Measurements from ENCODE around the gene HOXD11. TPM values are rescaled to one million over a fixed set of nuclear protein-coding genes. Genes with fewer than 3 reads are reported as not detected.
A peak's percentile ranks its signal among the peaks of the same experiment; 100 is the strongest.

Gene HOXD11
- total RNA-seq, 1 donor from 2014 or later = not detected

- Mint-ChIP-seq H3K27ac (no peak overlapping the region), H3K4me1 (peaks cover 9% of the 10 kb centered on the region), H3K36me3 (ENCODE audit: low read depth) (peaks cover 5% of the 10 kb centered on the region), H3K9me3 (no peaks in the 10 kb centered on the region), H3K4me3 (no peak overlapping the region), H3K27me3 (peaks cover 84% of the 10 kb centered on the region)
- intact Hi-C loops (cut with micrococcal nuclease) = loop anchor here (1.0 to 10.0 kb wide), 6 partner anchors 19 to 1795 kb away; partner anchors contain the start of gene SP9
- no peak for DNase-seq
These were observed 22.7 kb downstream of the HOXD11 start for GRCh38 chr2:176129813-176130146.

GRCh38 chr2:176130147-176130956, 23.3 kb downstream of the HOXD11 start:
- DNase-seq = no peak
- peak overlapping the region; percentile 85 for H3K27ac Mint-ChIP-seq
- intact Hi-C loops (cut with micrococcal nuclease) = loop anchor here (5.0 to 10.0 kb wide), 2 partner anchors 47 to 1796 kb away; partner anchors contain the start of gene SP9
- H3K4me1 Mint-ChIP-seq = peaks cover 9% of the 10 kb centered on the region
- H3K27me3 Mint-ChIP-seq = peaks cover 84% of the 10 kb centered on the region
- peaks cover 5% of the 10 kb centered on the region for H3K36me3 Mint-ChIP-seq (ENCODE audit: low read depth)
- no peaks in the 10 kb centered on the region for H3K9me3 Mint-ChIP-seq
- peak overlapping the region; percentile 32 for H3K4me3 Mint-ChIP-seq

DNA sequence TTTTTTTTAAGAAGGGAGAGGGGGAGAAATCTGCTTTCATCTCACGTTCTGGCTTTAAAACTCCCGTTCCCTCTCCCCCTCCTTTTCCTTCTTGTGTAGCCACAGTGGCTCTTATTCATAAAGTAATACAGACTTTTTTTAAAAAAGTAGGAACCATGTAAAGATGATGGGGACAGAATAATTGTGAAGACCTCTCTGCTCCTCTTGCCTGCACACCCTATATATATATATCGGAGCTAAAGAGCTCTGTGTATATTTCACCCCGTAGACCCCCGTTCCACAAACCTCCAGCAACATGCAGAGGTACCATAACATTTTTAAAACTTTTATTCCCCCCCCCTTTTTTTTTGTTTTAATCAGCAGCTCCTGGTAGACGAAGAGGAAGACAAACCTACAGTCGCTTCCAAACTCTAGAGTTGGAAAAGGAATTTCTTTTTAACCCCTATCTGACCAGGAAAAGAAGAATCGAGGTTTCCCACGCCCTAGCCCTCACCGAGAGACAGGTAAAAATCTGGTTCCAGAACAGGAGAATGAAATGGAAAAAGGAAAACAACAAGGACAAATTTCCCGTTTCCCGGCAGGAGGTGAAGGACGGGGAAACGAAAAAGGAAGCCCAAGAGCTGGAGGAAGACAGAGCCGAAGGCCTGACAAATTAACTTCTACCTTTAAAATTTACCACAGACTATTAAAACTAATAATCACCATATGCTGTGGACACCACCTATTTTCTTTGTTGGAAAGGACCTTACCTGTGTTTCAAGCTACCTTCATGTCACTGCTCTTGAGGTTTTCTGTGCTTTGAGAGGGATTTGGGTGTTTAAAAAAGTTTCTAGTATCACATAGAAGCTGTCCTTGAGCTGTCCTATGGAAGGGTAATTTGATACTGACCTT, 24.1 kb downstream of the HOXD11 start:
- H3K9me3 Mint-ChIP-seq = no peaks in the 10 kb centered on the region
- peaks cover 11% of the 10 kb centered on the region for H3K4me1 Mint-ChIP-seq
- H3K4me3 Mint-ChIP-seq = peak overlapping the region; percentile 32
- no peak for DNase-seq
- H3K36me3 Mint-ChIP-seq (ENCODE audit: low read depth) = peaks cover 5% of the 10 kb centered on the region
- peaks cover 84% of the 10 kb centered on the region for H3K27me3 Mint-ChIP-seq
- H3K27ac Mint-ChIP-seq = peak overlapping the region; percentile 85
- intact Hi-C loops (cut with micrococcal nuclease) = loop anchor here (5.0 to 10.0 kb wide), 2 partner anchors 46 to 1796 kb away; partner anchors contain the start of gene SP9

GRCh38 chr2:176131848-176132158, 24.7 kb downstream of the HOXD11 start:
- no peak for DNase-seq
- peaks cover 82% of the 10 kb centered on the region for H3K27me3 Mint-ChIP-seq
- H3K4me1 Mint-ChIP-seq = peaks cover 11% of the 10 kb centered on the region
- intact Hi-C loops (cut with micrococcal nuclease) = loop anchor here (5.0 to 10.0 kb wide), 2 partner anchors 45 to 1797 kb away; partner anchors contain the start of gene SP9
- H3K9me3 Mint-ChIP-seq = no peaks in the 10 kb centered on the region
- H3K36me3 Mint-ChIP-seq (ENCODE audit: low read depth) = peaks cover 5% of the 10 kb centered on the region
- H3K27ac Mint-ChIP-seq = no peak overlapping the region
- no peak overlapping the region for H3K4me3 Mint-ChIP-seq

- peak; percentile 70 for DNase-seq
- H3K27ac Mint-ChIP-seq = peak overlapping the region; percentile 21
- H3K4me1 Mint-ChIP-seq = peaks cover 11% of the 10 kb centered on the region
- H3K27me3 Mint-ChIP-seq = peaks cover 81% of the 10 kb centered on the region
- intact Hi-C loops (cut with micrococcal nuclease) = loop anchor here (5.0 to 10.0 kb wide), 2 partner anchors 45 to 1798 kb away; partner anchors contain the start of gene SP9
- no peaks in the 10 kb centered on the region for H3K9me3 Mint-ChIP-seq
- H3K4me3 Mint-ChIP-seq = peak overlapping the region; percentile 68
- H3K36me3 Mint-ChIP-seq (ENCODE audit: low read depth) = peaks cover 5% of the 10 kb centered on the region
These were observed 25.4 kb downstream of the HOXD11 start for GRCh38 chr2:176132205-176133171.

GRCh38 chr2:176133389-176133788, 26.3 kb downstream of the HOXD11 start:
- no peak for DNase-seq
- Mint-ChIP-seq H3K36me3 (ENCODE audit: low read depth) (peaks cover 5% of the 10 kb centered on the region), H3K27ac (no peak overlapping the region), H3K4me3 (no peak overlapping the region), H3K27me3 (peaks cover 81% of the 10 kb centered on the region), H3K9me3 (no peaks in the 10 kb centered on the region), H3K4me1 (peaks cover 9% of the 10 kb centered on the region)
- intact Hi-C loops (cut with micrococcal nuclease) = loop anchor here (5.0 to 10.0 kb wide), 2 partner anchors 44 to 1799 kb away; partner anchors contain the start of gene SP9

DNA sequence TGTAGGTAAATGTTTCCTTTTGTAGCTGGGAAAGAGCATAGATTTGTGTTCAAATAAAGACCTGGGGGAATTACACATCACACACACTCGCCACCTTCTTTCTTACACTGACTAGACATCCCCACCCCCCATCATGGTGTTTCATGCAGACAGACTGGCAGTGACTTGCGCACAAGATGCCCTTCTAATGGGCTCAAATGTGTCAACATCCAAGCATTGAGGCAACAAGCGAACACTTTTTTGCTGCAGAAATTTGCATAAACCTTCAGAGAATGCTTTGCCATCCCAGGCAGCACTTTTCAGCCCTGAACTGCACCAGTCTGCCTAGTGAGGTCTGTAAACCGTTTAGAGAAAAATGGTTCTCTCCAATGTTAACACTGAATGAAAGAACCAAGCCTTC, 27.0 kb downstream of the HOXD11 start:
- no peak for DNase-seq
- Mint-ChIP-seq H3K4me1 (peaks cover 7% of the 10 kb centered on the region), H3K9me3 (no peaks in the 10 kb centered on the region), H3K4me3 (no peak overlapping the region), H3K36me3 (ENCODE audit: low read depth) (peaks cover 5% of the 10 kb centered on the region), H3K27ac (no peak overlapping the region), H3K27me3 (peaks cover 81% of the 10 kb centered on the region)
- intact Hi-C loops (cut with micrococcal nuclease) = loop anchor here (5.0 to 10.0 kb wide), 2 partner anchors 43 to 1799 kb away; partner anchors contain the start of gene SP9

GRCh38 chr2:176135035-176135440, 28.0 kb downstream of the HOXD11 start:
- Mint-ChIP-seq H3K27me3 (peaks cover 86% of the 10 kb centered on the region), H3K27ac (no peak overlapping the region), H3K36me3 (ENCODE audit: low read depth) (peaks cover 5% of the 10 kb centered on the region), H3K9me3 (no peaks in the 10 kb centered on the region), H3K4me1 (peaks cover 7% of the 10 kb centered on the region), H3K4me3 (no peak overlapping the region)
- DNase-seq = no peak
- intact Hi-C loops (cut with micrococcal nuclease) = loop anchor here (10.0 kb wide), 1 partner anchor 1800 kb away; the partner anchor contains the start of gene SP9

GRCh38 chr2:176136374-176137251, 29.5 kb downstream of the HOXD11 start:
- intact Hi-C loops (cut with micrococcal nuclease) = loop anchor here (10.0 kb wide), 1 partner anchor 1802 kb away; the partner anchor contains the start of gene SP9
- no peak overlapping the region for H3K27ac Mint-ChIP-seq
- H3K9me3 Mint-ChIP-seq = no peaks in the 10 kb centered on the region
- peaks cover 9% of the 10 kb centered on the region for H3K4me1 Mint-ChIP-seq
- no peak overlapping the region for H3K4me3 Mint-ChIP-seq
- no peak for DNase-seq
- no peaks in the 10 kb centered on the region for H3K36me3 Mint-ChIP-seq (ENCODE audit: low read depth)
- peaks cover 85% of the 10 kb centered on the region for H3K27me3 Mint-ChIP-seq

- H3K36me3 Mint-ChIP-seq (ENCODE audit: low read depth) = no peaks in the 10 kb centered on the region
- intact Hi-C loops (cut with micrococcal nuclease) = loop anchor here (10.0 kb wide), 1 partner anchor 1802 kb away; the partner anchor contains the start of gene SP9
- H3K9me3 Mint-ChIP-seq = no peaks in the 10 kb centered on the region
- peaks cover 9% of the 10 kb centered on the region for H3K4me1 Mint-ChIP-seq
- H3K27ac Mint-ChIP-seq = no peak overlapping the region
- H3K27me3 Mint-ChIP-seq = peaks cover 86% of the 10 kb centered on the region
- no peak for DNase-seq
- H3K4me3 Mint-ChIP-seq = no peak overlapping the region
These were observed 30.1 kb downstream of the HOXD11 start for GRCh38 chr2:176137252-176137580.

GRCh38 chr2:176137906-176138305, 30.8 kb downstream of the HOXD11 start:
- Mint-ChIP-seq H3K36me3 (ENCODE audit: low read depth) (no peaks in the 10 kb centered on the region), H3K27ac (no peak overlapping the region), H3K4me1 (peaks cover 5% of the 10 kb centered on the region), H3K4me3 (no peak overlapping the region), H3K27me3 (peaks cover 81% of the 10 kb centered on the region), H3K9me3 (no peaks in the 10 kb centered on the region)
- no peak for DNase-seq
- intact Hi-C loops (cut with micrococcal nuclease) = loop anchor here (2.0 to 10.0 kb wide), 2 partner anchors 19 to 1803 kb away; partner anchors contain the start of genes HOXD3 and SP9

GRCh38 chr2:176138526-176138922, 31.4 kb downstream of the HOXD11 start:
- H3K27me3 Mint-ChIP-seq = peaks cover 78% of the 10 kb centered on the region
- no peak for DNase-seq
- intact Hi-C loops (cut with micrococcal nuclease) = loop anchor here (2.0 to 10.0 kb wide), 2 partner anchors 18 to 1804 kb away; partner anchors contain the start of genes HOXD3 and SP9
- H3K4me3 Mint-ChIP-seq = no peak overlapping the region
- H3K4me1 Mint-ChIP-seq = peaks cover 5% of the 10 kb centered on the region
- H3K27ac Mint-ChIP-seq = peak overlapping the region; percentile 53
- H3K9me3 Mint-ChIP-seq = no peaks in the 10 kb centered on the region
- no peaks in the 10 kb centered on the region for H3K36me3 Mint-ChIP-seq (ENCODE audit: low read depth)

Measured in activated CD4-positive, alpha-beta T cell treated with anti-CD3 and anti-CD28 coated beads, Interleukin-2, amount 10 ng/mL, durations not matched to agents 24 days and 14 days (primary cell).